Ectodermal cell (in vitro differentiated cells): ENCODE data around the gene LDB3.

Experiments
- H3K27ac ChIP-seq: 2 replicates; pipeline ENCODE4 v1.7.0; 2013; ENCODE audit warnings: mild to moderate bottlenecking, low read depth, low read length; ENCODE audit not compliant: insufficient read depth, poor library complexity, severe bottlenecking
- H3K27me3 ChIP-seq: 2 replicates; pipeline ENCODE4 v1.7.0; 2013; ENCODE audit warnings: mild to moderate bottlenecking, low read length; ENCODE audit not compliant: insufficient read depth, control insufficient read depth, poor library complexity, severe bottlenecking
- H3K36me3 ChIP-seq: one replicate; pipeline ENCODE4 v1.7.0; 2013; ENCODE audit warnings: low read length; ENCODE audit not compliant: control insufficient read depth, insufficient read depth
- H3K4me1 ChIP-seq: one replicate; pipeline ENCODE4 v1.7.0; 2013; ENCODE audit warnings: low read length; ENCODE audit not compliant: control insufficient read depth, insufficient read depth
- H3K4me3 ChIP-seq: 2 replicates; pipeline ENCODE4 v1.7.0; 2013; ENCODE audit warnings: low read depth, low read length, control low read depth; ENCODE audit not compliant: insufficient read depth
- H3K9me3 ChIP-seq: 2 replicates; pipeline ENCODE4 v1.7.0; 2013; ENCODE audit warnings: mild to moderate bottlenecking, low read length, moderate library complexity; ENCODE audit not compliant: control insufficient read depth
- WGBS, 2 experiments: methylation state at CpG; one replicate each; pipeline ENCODE4 v1.1.7; 2013; ENCODE audit warnings: missing lambda C conversion rate in 2 of 2; 5-methylcytosine and 5-hydroxymethylcytosine counted together

LDB3 gene

GRCh38 chr10:86651631-86652331 is 16.5 kb upstream of the LDB3 start:
- Histone ChIP-seq H3K4me3 (no peak overlapping the region), H3K27me3 (no peaks in the 10 kb centered on the region), H3K36me3 (no peaks in the 10 kb centered on the region), H3K9me3 (no peaks in the 10 kb centered on the region), H3K4me1 (no peaks in the 10 kb centered on the region), H3K27ac (no peak overlapping the region)
- WGBS, 2 experiments: 90 to 92% methylated on average over 16 of the region's 16 CpGs

GRCh38 chr10:86652361-86653202 is 15.7 kb upstream of the LDB3 start:
- WGBS, 2 experiments: 68% methylated on average over 14 of the region's 14 CpGs
- Histone ChIP-seq H3K4me1 (no peaks in the 10 kb centered on the region), H3K27ac (no peak overlapping the region), H3K4me3 (no peak overlapping the region), H3K36me3 (no peaks in the 10 kb centered on the region), H3K9me3 (no peaks in the 10 kb centered on the region), H3K27me3 (no peaks in the 10 kb centered on the region)

GRCh38 chr10:86653379-86653778 is 14.9 kb upstream of the LDB3 start:
- no peaks in the 10 kb centered on the region for H3K27me3 ChIP-seq
- H3K27ac ChIP-seq: no peak overlapping the region
- WGBS, 2 experiments: 96 to 97% methylated on average over 3 of the region's 3 CpGs
- H3K4me1 ChIP-seq: no peaks in the 10 kb centered on the region
- no peak overlapping the region for H3K4me3 ChIP-seq
- no peaks in the 10 kb centered on the region for H3K9me3 ChIP-seq
- H3K36me3 ChIP-seq: no peaks in the 10 kb centered on the region

- no peaks in the 10 kb centered on the region for H3K4me1 ChIP-seq
- H3K9me3 ChIP-seq: no peaks in the 10 kb centered on the region
- H3K36me3 ChIP-seq: no peaks in the 10 kb centered on the region
- no peak overlapping the region for H3K4me3 ChIP-seq
- WGBS, 2 experiments: 87 to 91% methylated on average over 3 of the region's 3 CpGs
- no peak overlapping the region for H3K27ac ChIP-seq
- no peaks in the 10 kb centered on the region for H3K27me3 ChIP-seq
Measured at GRCh38 chr10:86653987-86654386, 14.3 kb upstream of the LDB3 start.

DNA sequence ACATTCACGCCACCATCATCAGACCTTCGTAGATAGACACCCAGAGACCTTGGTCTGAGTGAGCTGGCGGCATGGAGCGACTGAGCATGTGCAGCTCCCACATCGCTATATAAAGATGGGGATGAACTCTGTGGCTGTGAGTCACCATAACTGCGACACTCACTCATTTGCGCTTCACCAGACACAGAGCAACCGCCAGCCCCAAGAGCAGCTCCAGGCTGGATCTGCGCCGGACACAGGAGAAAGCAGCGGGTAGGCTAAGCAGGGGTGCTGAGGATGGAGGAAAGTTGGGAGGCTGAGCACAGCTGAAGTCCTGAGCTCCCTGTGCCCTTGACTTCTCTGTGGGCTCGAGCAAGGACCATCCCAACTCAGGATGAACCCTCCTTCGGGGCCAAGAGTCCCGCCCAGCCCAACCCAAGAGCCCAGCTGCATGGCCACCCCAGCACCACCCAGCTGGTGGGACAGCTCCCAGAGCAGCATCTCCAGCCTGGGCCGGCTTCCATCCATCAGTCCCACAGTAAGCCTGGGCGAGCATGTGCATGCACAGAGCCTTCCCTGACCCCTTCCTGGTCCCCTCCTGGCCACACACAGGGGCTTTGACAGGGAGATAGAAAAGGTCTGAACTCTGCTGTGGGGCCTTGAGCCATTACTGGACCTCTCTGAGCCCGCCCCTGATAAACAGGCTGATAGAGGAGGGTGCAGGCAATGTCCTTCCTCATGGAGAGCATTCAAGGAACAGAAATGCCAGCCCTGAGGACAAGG is 13.7 kb upstream of the LDB3 start, which contains the start of gene OPN4:
Gene OPN4, plus strand, starts transcription at position 137 of the 762 bp plus-strand sequence. Its CDS starts 237 bp downstream, at position 374.
- Histone ChIP-seq H3K27me3 (no peaks in the 10 kb centered on the region), H3K9me3 (no peaks in the 10 kb centered on the region), H3K27ac (no peak within 1 kb of the TSS), H3K4me3 (no peak within 1 kb of the TSS), H3K36me3 (no peaks in the 10 kb centered on the region), H3K4me1 (no peaks in the 10 kb centered on the region)
- 94% methylated on average over 17 of the region's 17 CpGs for WGBS, 2 experiments

- H3K4me3 ChIP-seq: no peak overlapping the region
- H3K9me3 ChIP-seq: no peaks in the 10 kb centered on the region
- no peaks in the 10 kb centered on the region for H3K27me3 ChIP-seq
- WGBS, 2 experiments: 96% methylated on average over 4 of the region's 4 CpGs
- no peaks in the 10 kb centered on the region for H3K36me3 ChIP-seq
- H3K4me1 ChIP-seq: no peaks in the 10 kb centered on the region
- H3K27ac ChIP-seq: no peak overlapping the region
Measured at GRCh38 chr10:86655173-86655540, 13.2 kb upstream of the LDB3 start.

GRCh38 chr10:86655596-86655995 is 12.7 kb upstream of the LDB3 start:
- Histone ChIP-seq H3K36me3 (no peaks in the 10 kb centered on the region), H3K27ac (no peak overlapping the region), H3K4me1 (no peaks in the 10 kb centered on the region), H3K27me3 (no peaks in the 10 kb centered on the region), H3K4me3 (no peak overlapping the region), H3K9me3 (no peaks in the 10 kb centered on the region)
- WGBS, 2 experiments: 85 to 90% methylated on average over 3 of the region's 3 CpGs

DNA sequence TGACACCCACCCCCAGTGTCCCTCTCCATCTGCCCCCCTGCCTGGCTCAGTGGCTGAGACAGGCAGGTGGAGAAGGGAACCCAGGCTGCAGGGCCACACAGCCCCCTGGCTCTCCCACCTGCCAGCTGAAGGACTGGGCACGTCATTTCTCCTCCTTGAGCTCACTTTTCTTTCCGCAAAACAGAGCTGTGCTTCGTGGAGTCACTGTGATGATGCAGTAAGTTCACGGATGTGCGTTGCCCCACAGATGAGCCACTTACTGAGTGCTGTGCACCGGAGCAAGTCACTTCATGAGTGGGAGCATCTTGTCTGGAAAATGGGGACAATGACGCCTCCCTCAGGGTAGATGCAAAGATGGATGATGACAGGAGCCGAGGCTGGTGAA is 11.3 kb upstream of the LDB3 start:
- H3K9me3 ChIP-seq: no peaks in the 10 kb centered on the region
- H3K27ac ChIP-seq: no peak overlapping the region
- no peak overlapping the region for H3K4me3 ChIP-seq
- no peaks in the 10 kb centered on the region for H3K27me3 ChIP-seq
- no peaks in the 10 kb centered on the region for H3K4me1 ChIP-seq
- H3K36me3 ChIP-seq: no peaks in the 10 kb centered on the region
- 92 to 95% methylated on average over 8 of the region's 8 CpGs for WGBS, 2 experiments

- Histone ChIP-seq H3K4me3 (no peak overlapping the region), H3K27me3 (no peaks in the 10 kb centered on the region), H3K36me3 (no peaks in the 10 kb centered on the region), H3K4me1 (no peaks in the 10 kb centered on the region), H3K9me3 (no peaks in the 10 kb centered on the region), H3K27ac (no peak overlapping the region)
- 93% methylated on average over 19 of the region's 19 CpGs for WGBS, 2 experiments
Measured at GRCh38 chr10:86657396-86658011, 10.8 kb upstream of the LDB3 start.
